Ishikawa (cell line): ENCODE results near the gene SHC4.

Experiments used
- CEBPB ChIP-seq: IDR thresholded peaks from 2 replicates; pipeline ENCODE4 v1.6.1; 2012
- CREB1 ChIP-seq: IDR thresholded peaks from 2 replicates; pipeline ENCODE4 v1.6.1; 2012; ENCODE audit warnings: low read depth
- EGR1 ChIP-seq: IDR thresholded peaks from 2 replicates; pipeline ENCODE4 v1.6.1; 2012
- EP300 ChIP-seq: IDR thresholded peaks from 2 replicates; pipeline ENCODE4 v1.6.1; 2012; ENCODE audit warnings: borderline replicate concordance
- FOXM1 ChIP-seq: IDR thresholded peaks from 2 replicates; pipeline ENCODE4 v1.6.1; 2012; ENCODE audit warnings: low read depth, borderline replicate concordance
- NFIC ChIP-seq: IDR thresholded peaks from 2 replicates; pipeline ENCODE4 v1.6.1; 2012
- RAD21 ChIP-seq: IDR thresholded peaks from 2 replicates; pipeline ENCODE4 v1.6.1; 2012; ENCODE audit warnings: low read depth
- TAF1 ChIP-seq: IDR thresholded peaks from 2 replicates; pipeline ENCODE4 v1.6.1; 2012; ENCODE audit warnings: low read depth, mild to moderate bottlenecking
- TCF12 ChIP-seq: IDR thresholded peaks from 2 replicates; pipeline ENCODE4 v1.6.1; 2012; ENCODE audit warnings: low read depth
- TEAD4 ChIP-seq: IDR thresholded peaks from 2 replicates; pipeline ENCODE4 v1.6.1; 2012
- YY1 ChIP-seq: IDR thresholded peaks from 2 replicates; pipeline ENCODE4 v1.6.1; 2012; ENCODE audit warnings: low read depth
- ZBTB7A ChIP-seq: IDR thresholded peaks from 2 replicates; pipeline ENCODE4 v1.6.1; 2012; ENCODE audit warnings: low read depth
- TF ChIP-seq, protein P1 (sequence below): IDR thresholded peaks from 2 replicates; pipeline ENCODE4 v1.6.1; 2012
- TF ChIP-seq, protein P2 (sequence below): IDR thresholded peaks from 2 replicates; pipeline ENCODE4 v1.6.1; 2012; ENCODE audit warnings: low read depth, mild to moderate bottlenecking
- TF ChIP-seq, protein P3 (sequence below): IDR thresholded peaks from 2 replicates; pipeline ENCODE4 v1.6.1; 2012

SHC4 gene

GRCh38 chr15:48966595-48967301 lies 3.0 kb upstream of the SHC4 start:
- no peak for TF ChIP-seq RAD21
- TF ChIP-seq TEAD4, result no peak

- TF ChIP-seq TEAD4 (no peak), TCF12 (no peak), RAD21 (peak; percentile 34; the same call in 1 of the 2 replicates), TAF1 (no peak), ZBTB7A (no peak)
Observed at GRCh38 chr15:48965972-48966371, 2.3 kb upstream of the SHC4 start.

GRCh38 chr15:48964898-48965297 lies 1.2 kb upstream of the SHC4 start:
- TF ChIP-seq YY1 (no peak), ZBTB7A (no peak), EP300 (no peak), FOXM1 (no peak), NFIC (no peak), TCF12 (no peak), CREB1 (no peak), RAD21 (no peak), TAF1 (no peak)
- TF ChIP-seq, protein P1, sequence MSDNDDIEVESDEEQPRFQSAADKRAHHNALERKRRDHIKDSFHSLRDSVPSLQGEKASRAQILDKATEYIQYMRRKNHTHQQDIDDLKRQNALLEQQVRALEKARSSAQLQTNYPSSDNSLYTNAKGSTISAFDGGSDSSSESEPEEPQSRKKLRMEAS, result no peak

DNA sequence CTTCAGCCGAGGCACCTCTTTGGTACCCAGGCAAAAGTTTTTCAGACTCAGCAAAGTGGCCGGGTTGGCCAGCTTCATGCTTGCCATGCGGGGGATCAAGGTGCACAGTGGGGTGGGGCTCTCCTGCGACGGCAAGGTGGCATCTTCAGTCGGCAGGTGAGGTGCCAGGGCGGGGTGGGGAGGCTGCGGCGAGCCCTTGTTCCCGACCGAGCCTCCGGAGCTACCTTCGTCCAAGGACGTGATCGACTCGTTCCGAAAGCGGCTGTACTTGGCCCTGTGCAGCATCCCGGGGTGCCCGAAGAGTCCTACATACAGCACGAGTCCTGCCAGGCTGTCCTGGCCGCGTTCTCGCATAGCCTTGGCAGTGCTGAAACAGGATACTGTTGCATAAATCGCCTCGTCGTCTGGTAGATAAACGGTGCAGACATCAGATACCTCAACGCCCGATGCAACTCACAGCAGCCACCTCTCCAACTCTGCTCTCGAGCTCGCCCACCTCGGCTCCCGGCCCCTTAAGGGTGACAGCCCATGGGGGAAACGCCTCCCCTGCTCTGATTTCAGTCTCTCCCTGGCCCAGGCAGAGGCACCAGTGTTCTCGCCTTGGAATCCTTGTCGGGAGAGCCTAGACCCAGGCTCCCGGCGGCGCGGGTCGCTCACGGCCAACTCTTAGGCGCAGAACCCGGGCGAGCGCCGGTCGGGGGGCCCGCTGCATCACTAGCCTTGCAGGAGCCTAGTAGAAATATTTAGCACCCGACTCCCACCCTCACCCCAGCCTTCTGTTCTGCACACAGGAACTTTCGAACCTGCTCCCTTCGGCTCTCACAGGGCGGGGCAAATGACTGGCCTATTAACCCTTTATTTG lies 826 bp downstream of the SHC4 start:
- 0 out of 2 replicates have a peak, but pooled peaks have one; percentile 30 for TF ChIP-seq ZBTB7A
- TF ChIP-seq, protein P2, sequence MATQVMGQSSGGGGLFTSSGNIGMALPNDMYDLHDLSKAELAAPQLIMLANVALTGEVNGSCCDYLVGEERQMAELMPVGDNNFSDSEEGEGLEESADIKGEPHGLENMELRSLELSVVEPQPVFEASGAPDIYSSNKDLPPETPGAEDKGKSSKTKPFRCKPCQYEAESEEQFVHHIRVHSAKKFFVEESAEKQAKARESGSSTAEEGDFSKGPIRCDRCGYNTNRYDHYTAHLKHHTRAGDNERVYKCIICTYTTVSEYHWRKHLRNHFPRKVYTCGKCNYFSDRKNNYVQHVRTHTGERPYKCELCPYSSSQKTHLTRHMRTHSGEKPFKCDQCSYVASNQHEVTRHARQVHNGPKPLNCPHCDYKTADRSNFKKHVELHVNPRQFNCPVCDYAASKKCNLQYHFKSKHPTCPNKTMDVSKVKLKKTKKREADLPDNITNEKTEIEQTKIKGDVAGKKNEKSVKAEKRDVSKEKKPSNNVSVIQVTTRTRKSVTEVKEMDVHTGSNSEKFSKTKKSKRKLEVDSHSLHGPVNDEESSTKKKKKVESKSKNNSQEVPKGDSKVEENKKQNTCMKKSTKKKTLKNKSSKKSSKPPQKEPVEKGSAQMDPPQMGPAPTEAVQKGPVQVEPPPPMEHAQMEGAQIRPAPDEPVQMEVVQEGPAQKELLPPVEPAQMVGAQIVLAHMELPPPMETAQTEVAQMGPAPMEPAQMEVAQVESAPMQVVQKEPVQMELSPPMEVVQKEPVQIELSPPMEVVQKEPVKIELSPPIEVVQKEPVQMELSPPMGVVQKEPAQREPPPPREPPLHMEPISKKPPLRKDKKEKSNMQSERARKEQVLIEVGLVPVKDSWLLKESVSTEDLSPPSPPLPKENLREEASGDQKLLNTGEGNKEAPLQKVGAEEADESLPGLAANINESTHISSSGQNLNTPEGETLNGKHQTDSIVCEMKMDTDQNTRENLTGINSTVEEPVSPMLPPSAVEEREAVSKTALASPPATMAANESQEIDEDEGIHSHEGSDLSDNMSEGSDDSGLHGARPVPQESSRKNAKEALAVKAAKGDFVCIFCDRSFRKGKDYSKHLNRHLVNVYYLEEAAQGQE, result no peak

- TF ChIP-seq, protein P3, sequence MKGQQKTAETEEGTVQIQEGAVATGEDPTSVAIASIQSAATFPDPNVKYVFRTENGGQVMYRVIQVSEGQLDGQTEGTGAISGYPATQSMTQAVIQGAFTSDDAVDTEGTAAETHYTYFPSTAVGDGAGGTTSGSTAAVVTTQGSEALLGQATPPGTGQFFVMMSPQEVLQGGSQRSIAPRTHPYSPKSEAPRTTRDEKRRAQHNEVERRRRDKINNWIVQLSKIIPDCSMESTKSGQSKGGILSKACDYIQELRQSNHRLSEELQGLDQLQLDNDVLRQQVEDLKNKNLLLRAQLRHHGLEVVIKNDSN, result no peak
- TF ChIP-seq ZBTB7A, result no peak
- TF ChIP-seq RAD21, result no peak
Observed at GRCh38 chr15:48955967-48956366, 7.8 kb downstream of the SHC4 start.

DNA sequence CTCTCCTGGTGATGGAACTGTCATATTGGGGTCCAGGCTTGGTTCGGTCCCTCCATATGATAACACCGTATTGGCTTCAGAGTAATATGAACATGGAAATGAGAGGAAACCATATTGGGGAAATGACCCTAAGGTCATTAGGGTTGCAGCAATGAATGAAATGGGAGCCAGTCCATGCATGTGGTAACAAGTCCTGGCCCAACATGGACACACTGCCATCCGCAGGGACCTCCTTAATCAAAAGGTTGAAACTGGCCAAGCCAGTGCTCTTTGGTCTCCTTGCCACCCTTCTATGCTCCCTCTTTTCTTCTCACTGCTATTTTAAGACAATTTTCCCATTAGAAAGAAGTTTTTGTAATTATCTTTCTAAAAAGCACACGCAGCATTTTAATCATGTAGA lies 8.3 kb downstream of the SHC4 start:
- TF ChIP-seq CREB1 (no peak), CEBPB (no peak), EP300 (no peak), EGR1 (no peak), RAD21 (no peak)
- TF ChIP-seq, protein P2, result no peak

GRCh38 chr15:48954538-48954937 lies 9.2 kb downstream of the SHC4 start:
- TF ChIP-seq, protein P2, result no peak
- no peak for TF ChIP-seq FOXM1
- TF ChIP-seq YY1, result no peak
- TF ChIP-seq TAF1, result no peak
- no peak for TF ChIP-seq ZBTB7A
- TF ChIP-seq, protein P1, result no peak
- TF ChIP-seq EGR1, result no peak
- TF ChIP-seq RAD21, result no peak
- no peak for TF ChIP-seq NFIC
- TF ChIP-seq CREB1, result no peak
- no peak for TF ChIP-seq EP300
- TF ChIP-seq, protein P3, result no peak
- TF ChIP-seq TCF12, result no peak
- TF ChIP-seq TEAD4, result no peak
- no peak for TF ChIP-seq CEBPB
